ENCODE measurements around the gene GALNT13. TPM values are rescaled to one million over a fixed set of nuclear protein-coding genes. Genes with fewer than 3 reads are reported as not detected.

The GALNT13 gene
- total and polyA plus RNA-seq, 10 of the 15 experiments (the other 5 are each of a cell fraction or from before 2014, with no cell fraction given), result 0.04 TPM; not detected in 9

- no peak overlapping the region for H3K9ac ChIP-seq (ENCODE audit: control insufficient read depth, insufficient read depth, low read length)
- FAIRE-seq (no peak), DNase-seq (ENCODE audit: low read depth, low spot score) (no peak), ATAC-seq (no peak)
- CTCF ChIA-PET, result interaction anchor here (1.0 kb wide), 1 partner anchor 9 kb away, joined by 3 read pairs; no protein-coding TSS in a partner anchor
- H3K4me3 ChIP-seq, result no peak overlapping the region
- RAD21 ChIA-PET (ENCODE audit: unreplicated experiment), result no interaction called here
- no peaks in the 10 kb centered on the region for H4K20me1 ChIP-seq (ENCODE audit: control insufficient read depth, insufficient read depth)
- no peaks in the 10 kb centered on the region for H3K27me3 ChIP-seq (replicated peaks in 1 of 2; ENCODE audit: control insufficient read depth in 2 of 2, insufficient read depth in 2 of 2, low read length in 1 of 2)
- H3K4me1 ChIP-seq (ENCODE audit: control insufficient read depth, insufficient read depth, low read length), result no peaks in the 10 kb centered on the region
- H3K9me3 ChIP-seq (replicated peaks; ENCODE audit: control insufficient read depth, insufficient read depth, low read length), result no peaks in the 10 kb centered on the region
- BruUV-seq (replicated peaks), result no TSS peak
- H3K27ac ChIP-seq (ENCODE audit: control insufficient read depth, insufficient read depth), result no peak overlapping the region
- intact Hi-C loops (cut with micrococcal nuclease; ENCODE audit: unreplicated experiment), result no loop called here
- H2AFZ ChIP-seq (ENCODE audit: control insufficient read depth, low read depth, low read length), result no peak overlapping the region
- no peak for TF ChIP-seq ZNF384 (IDR thresholded peaks at IDR 0.05; ENCODE audit: borderline replicate concordance, low read depth, low read length)
- WGBS (ENCODE audit: insufficient coverage, insufficient replicate concordance, low lambda C conversion rate, missing lambda C conversion rate), result 3% methylated on average over 4 of the region's 4 CpGs
- in situ Hi-C loops (cut with MboI), result no loop called here
- POLR2A ChIA-PET, result no interaction called here
- SMC1A ChIA-PET (ENCODE audit: uncharacterized antibody, unreplicated experiment), result interaction anchor here (1.1 kb wide), 1 partner anchor 8 kb away, joined by 3 read pairs; no protein-coding TSS in a partner anchor
- no peak overlapping the region for H3K4me2 ChIP-seq (ENCODE audit: control insufficient read depth, insufficient read depth)
- no peaks in the 10 kb centered on the region for H3K79me2 ChIP-seq (ENCODE audit: control insufficient read depth, insufficient read depth, low read length)
- no peaks in the 10 kb centered on the region for H3K36me3 ChIP-seq (ENCODE audit: control insufficient read depth in 2 of 2, insufficient read depth in 2 of 2, low read length in 1 of 2)
Measured at GRCh38 chr2:154488801-154489200, 617.1 kb downstream of the GALNT13 start.

DNA sequence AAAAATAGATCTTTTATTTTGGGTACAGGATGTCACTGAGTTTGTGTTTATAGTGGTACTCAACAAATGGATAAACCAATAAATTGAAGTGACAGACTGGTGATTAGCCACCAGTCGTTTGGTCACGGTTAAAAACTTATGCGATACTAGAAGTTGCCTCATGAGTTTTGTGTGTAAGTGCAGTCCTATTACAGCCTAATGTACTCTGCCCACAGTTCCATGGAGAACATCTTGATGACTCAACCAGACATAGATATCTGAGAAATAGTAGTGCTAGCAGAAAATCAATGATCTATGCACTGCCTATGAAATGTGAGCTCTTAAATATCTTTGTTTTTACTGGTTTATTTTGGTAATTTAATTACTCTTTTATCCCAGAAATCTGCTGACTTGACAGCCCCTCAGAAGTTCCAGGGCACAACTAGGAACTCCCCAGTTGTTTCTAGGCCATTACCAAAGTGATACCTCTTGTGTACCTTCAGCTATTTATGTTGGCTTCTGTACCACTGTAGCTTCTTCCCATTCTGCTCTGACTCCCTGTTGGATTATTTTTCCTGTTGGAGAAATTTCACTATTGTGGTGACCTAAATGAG lies 617.6 kb downstream of the GALNT13 start:
- DNase-seq (ENCODE audit: low read depth, low spot score) (no peak), FAIRE-seq (no peak)
- no peak for TF ChIP-seq HDAC6 (IDR thresholded peaks at IDR 0.05; ENCODE audit: unreplicated experiment)
- no peak for TF ChIP-seq NRF1 (conservative IDR thresholded peaks at IDR 0.05; ENCODE audit: low read depth, low read length)
- TF ChIP-seq KLF5 (IDR thresholded peaks at IDR 0.05; ENCODE audit: partially characterized antibody), result no peak
- TF ChIP-seq TCF3 (IDR thresholded peaks at IDR 0.05; ENCODE audit: borderline replicate concordance, insufficient read depth, low read depth, low read length), result no peak
- TF ChIP-seq, protein P1, sequence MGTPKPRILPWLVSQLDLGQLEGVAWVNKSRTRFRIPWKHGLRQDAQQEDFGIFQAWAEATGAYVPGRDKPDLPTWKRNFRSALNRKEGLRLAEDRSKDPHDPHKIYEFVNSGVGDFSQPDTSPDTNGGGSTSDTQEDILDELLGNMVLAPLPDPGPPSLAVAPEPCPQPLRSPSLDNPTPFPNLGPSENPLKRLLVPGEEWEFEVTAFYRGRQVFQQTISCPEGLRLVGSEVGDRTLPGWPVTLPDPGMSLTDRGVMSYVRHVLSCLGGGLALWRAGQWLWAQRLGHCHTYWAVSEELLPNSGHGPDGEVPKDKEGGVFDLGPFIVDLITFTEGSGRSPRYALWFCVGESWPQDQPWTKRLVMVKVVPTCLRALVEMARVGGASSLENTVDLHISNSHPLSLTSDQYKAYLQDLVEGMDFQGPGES (IDR thresholded peaks at IDR 0.05), result no peak
- TF ChIP-seq PRDM15 (CRISPR knock-in tag; IDR thresholded peaks at IDR 0.05), result no peak
- no peak for TF ChIP-seq TARDBP (IDR thresholded peaks at IDR 0.05; ENCODE audit: borderline replicate concordance)

More for the DNA sequence above, 617.6 kb downstream of the GALNT13 start:
- no peaks in the 10 kb centered on the region for H3K79me2 ChIP-seq (ENCODE audit: control insufficient read depth, insufficient read depth, low read length)
- intact Hi-C loops (cut with micrococcal nuclease; ENCODE audit: unreplicated experiment) (no loop called here), in situ Hi-C loops (cut with MboI) (no loop called here)
- H3K9me3 ChIP-seq (replicated peaks; ENCODE audit: control insufficient read depth, insufficient read depth, low read length), result no peaks in the 10 kb centered on the region
- H3K27me3 ChIP-seq (replicated peaks in 1 of 2; ENCODE audit: control insufficient read depth in 2 of 2, insufficient read depth in 2 of 2, low read length in 1 of 2), result no peaks in the 10 kb centered on the region
- POLR2A ChIA-PET, result no interaction called here
- SMC1A ChIA-PET (ENCODE audit: uncharacterized antibody, unreplicated experiment), result interaction anchor here (1.1 kb wide), 1 partner anchor 8 kb away, joined by 3 read pairs; no protein-coding TSS in a partner anchor
- 84% methylated on average over 3 of the region's 3 CpGs for WGBS (ENCODE audit: insufficient coverage, insufficient replicate concordance, low lambda C conversion rate, missing lambda C conversion rate)
- CTCF ChIA-PET, result interaction anchor here (1.0 kb wide), 1 partner anchor 9 kb away, joined by 3 read pairs; no protein-coding TSS in a partner anchor
- H3K9ac ChIP-seq (ENCODE audit: control insufficient read depth, insufficient read depth, low read length), result no peak overlapping the region
- H2AFZ ChIP-seq (ENCODE audit: control insufficient read depth, low read depth, low read length), result no peak overlapping the region
- no peaks in the 10 kb centered on the region for H4K20me1 ChIP-seq (ENCODE audit: control insufficient read depth, insufficient read depth)
- H3K27ac ChIP-seq (ENCODE audit: control insufficient read depth, insufficient read depth), result no peak overlapping the region
- RAD21 ChIA-PET (ENCODE audit: unreplicated experiment), result no interaction called here
- H3K4me2 ChIP-seq (ENCODE audit: control insufficient read depth, insufficient read depth), result no peak overlapping the region
- no peak overlapping the region for H3K4me3 ChIP-seq
- BruUV-seq (replicated peaks), result no TSS peak
- peak; percentile 38 for ATAC-seq
- H3K4me1 ChIP-seq (ENCODE audit: control insufficient read depth, insufficient read depth, low read length), result no peaks in the 10 kb centered on the region
- H3K36me3 ChIP-seq (ENCODE audit: control insufficient read depth in 2 of 2, insufficient read depth in 2 of 2, low read length in 1 of 2), result no peaks in the 10 kb centered on the region

All from GM12878 (cell line).